NCI-H460 (cell line): ENCODE results near the gene BMP2. TPM values are rescaled to one million over a fixed set of nuclear protein-coding genes. Genes with fewer than 3 reads are reported as not detected.

ENCODE experiments used
- DNase-seq: peaks from one replicate; pipeline ENCODE4 v3.0.0-alpha.2; 2016; ENCODE audit warnings: low read depth; ENCODE audit errors: extremely low read depth
- polyA plus RNA-seq: library from polyadenylated mRNA; depleted of rRNA; stranded (reverse); fragments of >200 nt; gene quantifications from 2 replicates; pipeline ENCODE4 v1.2.3, GENCODE V29; 2014; cell fraction: nucleus; rRNA removed
- total RNA-seq: library from RNA; depleted of rRNA; stranded (reverse); fragments of >200 nt; shearing (Covaris generic); gene quantifications from 2 replicates; pipeline ENCODE4 v1.2.3, GENCODE V29; 2014; rRNA removed

Gene BMP2
- total RNA-seq, result 6.6 and 7.1 TPM in 2 replicates
- 0.88 and 1.3 TPM in 2 replicates for polyA plus RNA-seq

GRCh38 chr20:6767536-6768227, at the start of gene BMP2:
BMP2 (plus strand) TSS chr20:6767686; CDS start chr20:6770127, 2,441 bp downstream.
- peak; percentile 36 for DNase-seq

- DNase-seq, result peak; percentile 16
Observed at GRCh38 chr20:6718662-6719368, 48.7 kb upstream of the BMP2 start.

GRCh38 chr20:6719369-6719721, 48.1 kb upstream of the BMP2 start:
- DNase-seq, result no peak

GRCh38 chr20:6726761-6727160, 40.7 kb upstream of the BMP2 start:
- no peak for DNase-seq

- no peak for DNase-seq
Observed at GRCh38 chr20:6730672-6731328, 36.7 kb upstream of the BMP2 start.

GRCh38 chr20:6732001-6732447, 35.5 kb upstream of the BMP2 start:
- no peak for DNase-seq

GRCh38 chr20:6732851-6733250, 34.6 kb upstream of the BMP2 start:
- no peak for DNase-seq

- DNase-seq, result no peak
Observed at GRCh38 chr20:6733965-6734364, 33.5 kb upstream of the BMP2 start.

GRCh38 chr20:6735942-6736845, 31.3 kb upstream of the BMP2 start:
- DNase-seq, result no peak

GRCh38 chr20:6739406-6739805, 28.1 kb upstream of the BMP2 start:
- no peak for DNase-seq

- DNase-seq, result no peak
Observed at GRCh38 chr20:6740096-6740495, 27.4 kb upstream of the BMP2 start.

GRCh38 chr20:6744180-6744579, 23.3 kb upstream of the BMP2 start:
- DNase-seq, result no peak

- DNase-seq, result no peak
Observed at GRCh38 chr20:6744805-6745204, 22.7 kb upstream of the BMP2 start.

- no peak for DNase-seq
Observed at GRCh38 chr20:6746901-6747609, 20.4 kb upstream of the BMP2 start.

GRCh38 chr20:6750438-6750837, 17.0 kb upstream of the BMP2 start:
- no peak for DNase-seq

- no peak for DNase-seq
Observed at GRCh38 chr20:6756693-6757595, 10.5 kb upstream of the BMP2 start.

- DNase-seq, result no peak
Observed at GRCh38 chr20:6764619-6765018, 2.9 kb upstream of the BMP2 start.

GRCh38 chr20:6765469-6766058, 1.9 kb upstream of the BMP2 start:
- peak; percentile 65 for DNase-seq

- no peak for DNase-seq
Observed at GRCh38 chr20:6766433-6766832, 1.1 kb upstream of the BMP2 start.
